ENCODE results near the gene PRDM16.

Gene PRDM16

GRCh38 chr1:3399732-3400131 lies 330.7 kb downstream of the PRDM16 start:
- DNase-seq (ENCODE audit: low read depth), result no peak

GRCh38 chr1:3401585-3402257 lies 332.7 kb downstream of the PRDM16 start:
- no peak overlapping the region for H3K4me3 ChIP-seq (ENCODE audit: low read depth, low read length)
- no peak for DNase-seq (ENCODE audit: low read depth)
- no peak for TF ChIP-seq MYC (IDR thresholded peaks at IDR 0.05; ENCODE audit: low read depth, low read length)

More at GRCh38 chr1:3399732-3400131, 330.7 kb downstream of the PRDM16 start:
- TF ChIP-seq, protein P1, sequence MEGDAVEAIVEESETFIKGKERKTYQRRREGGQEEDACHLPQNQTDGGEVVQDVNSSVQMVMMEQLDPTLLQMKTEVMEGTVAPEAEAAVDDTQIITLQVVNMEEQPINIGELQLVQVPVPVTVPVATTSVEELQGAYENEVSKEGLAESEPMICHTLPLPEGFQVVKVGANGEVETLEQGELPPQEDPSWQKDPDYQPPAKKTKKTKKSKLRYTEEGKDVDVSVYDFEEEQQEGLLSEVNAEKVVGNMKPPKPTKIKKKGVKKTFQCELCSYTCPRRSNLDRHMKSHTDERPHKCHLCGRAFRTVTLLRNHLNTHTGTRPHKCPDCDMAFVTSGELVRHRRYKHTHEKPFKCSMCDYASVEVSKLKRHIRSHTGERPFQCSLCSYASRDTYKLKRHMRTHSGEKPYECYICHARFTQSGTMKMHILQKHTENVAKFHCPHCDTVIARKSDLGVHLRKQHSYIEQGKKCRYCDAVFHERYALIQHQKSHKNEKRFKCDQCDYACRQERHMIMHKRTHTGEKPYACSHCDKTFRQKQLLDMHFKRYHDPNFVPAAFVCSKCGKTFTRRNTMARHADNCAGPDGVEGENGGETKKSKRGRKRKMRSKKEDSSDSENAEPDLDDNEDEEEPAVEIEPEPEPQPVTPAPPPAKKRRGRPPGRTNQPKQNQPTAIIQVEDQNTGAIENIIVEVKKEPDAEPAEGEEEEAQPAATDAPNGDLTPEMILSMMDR (IDR thresholded peaks at IDR 0.05; ENCODE audit: low read depth, low read length), result no peak
- TF ChIP-seq, protein P2, sequence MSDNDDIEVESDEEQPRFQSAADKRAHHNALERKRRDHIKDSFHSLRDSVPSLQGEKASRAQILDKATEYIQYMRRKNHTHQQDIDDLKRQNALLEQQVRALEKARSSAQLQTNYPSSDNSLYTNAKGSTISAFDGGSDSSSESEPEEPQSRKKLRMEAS (IDR thresholded peaks at IDR 0.05; ENCODE audit: low read depth, low read length), result no peak
- no peak for TF ChIP-seq POLR2A (IDR thresholded peaks at IDR 0.05; ENCODE audit: extremely low read depth, insufficient read length)
- no peak for TF ChIP-seq MYC (IDR thresholded peaks at IDR 0.05; ENCODE audit: low read depth, low read length)
- H3K4me3 ChIP-seq (ENCODE audit: low read depth, low read length), result no peak overlapping the region

DNA sequence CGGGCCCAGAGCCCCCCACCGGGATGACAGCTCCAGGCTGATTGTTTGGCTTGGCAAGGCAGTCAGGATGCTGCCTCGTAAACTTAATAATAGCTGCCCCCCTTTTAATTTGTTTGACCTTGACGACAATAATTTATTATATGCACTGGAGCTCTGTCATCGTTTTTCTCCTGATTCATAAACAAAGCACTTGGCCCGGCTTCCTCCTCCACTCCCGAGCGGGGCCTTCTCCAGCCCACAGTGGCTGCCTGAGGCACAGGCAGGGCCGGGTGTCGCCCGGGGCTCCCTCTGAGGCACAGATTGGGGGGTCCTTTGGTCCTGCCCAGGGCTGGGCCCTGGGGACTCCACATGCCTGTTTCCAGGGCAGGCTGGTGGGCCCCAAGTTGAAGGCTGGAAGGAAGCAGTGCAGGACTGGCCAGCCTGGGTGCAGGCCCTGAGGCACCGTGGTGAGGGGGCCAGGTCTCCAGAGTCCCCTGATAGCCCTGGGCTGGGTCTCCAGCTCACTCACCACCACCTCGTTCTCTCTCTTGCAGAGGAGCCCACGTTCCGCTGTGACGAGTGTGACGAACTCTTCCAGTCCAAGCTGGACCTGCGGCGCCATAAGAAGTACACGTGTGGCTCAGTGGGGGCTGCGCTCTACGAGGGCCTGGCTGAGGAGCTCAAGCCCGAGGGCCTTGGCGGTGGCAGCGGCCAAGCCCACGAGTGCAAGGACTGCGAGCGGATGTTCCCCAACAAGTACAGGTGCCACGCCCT lies 333.4 kb downstream of the PRDM16 start:
- TF ChIP-seq, protein P2 (IDR thresholded peaks at IDR 0.05; ENCODE audit: low read depth, low read length), result no peak
- TF ChIP-seq, protein P1 (IDR thresholded peaks at IDR 0.05; ENCODE audit: low read depth, low read length), result no peak
- TF ChIP-seq MYC (IDR thresholded peaks at IDR 0.05; ENCODE audit: low read depth, low read length), result no peak
- no peak for TF ChIP-seq POLR2A (IDR thresholded peaks at IDR 0.05; ENCODE audit: extremely low read depth, insufficient read length)
- no peak overlapping the region for H3K4me3 ChIP-seq (ENCODE audit: low read depth, low read length)
- no peak for DNase-seq (ENCODE audit: low read depth)

GRCh38 chr1:3403011-3403345 lies 334.0 kb downstream of the PRDM16 start:
- TF ChIP-seq POLR2A (IDR thresholded peaks at IDR 0.05; ENCODE audit: extremely low read depth, insufficient read length) (no peak), MYC (IDR thresholded peaks at IDR 0.05; ENCODE audit: low read depth, low read length) (no peak)
- TF ChIP-seq, protein P1 (IDR thresholded peaks at IDR 0.05; ENCODE audit: low read depth, low read length), result no peak
- TF ChIP-seq, protein P2 (IDR thresholded peaks at IDR 0.05; ENCODE audit: low read depth, low read length), result no peak
- no peak for DNase-seq (ENCODE audit: low read depth)
- H3K4me3 ChIP-seq (ENCODE audit: low read depth, low read length), result no peak overlapping the region

DNA sequence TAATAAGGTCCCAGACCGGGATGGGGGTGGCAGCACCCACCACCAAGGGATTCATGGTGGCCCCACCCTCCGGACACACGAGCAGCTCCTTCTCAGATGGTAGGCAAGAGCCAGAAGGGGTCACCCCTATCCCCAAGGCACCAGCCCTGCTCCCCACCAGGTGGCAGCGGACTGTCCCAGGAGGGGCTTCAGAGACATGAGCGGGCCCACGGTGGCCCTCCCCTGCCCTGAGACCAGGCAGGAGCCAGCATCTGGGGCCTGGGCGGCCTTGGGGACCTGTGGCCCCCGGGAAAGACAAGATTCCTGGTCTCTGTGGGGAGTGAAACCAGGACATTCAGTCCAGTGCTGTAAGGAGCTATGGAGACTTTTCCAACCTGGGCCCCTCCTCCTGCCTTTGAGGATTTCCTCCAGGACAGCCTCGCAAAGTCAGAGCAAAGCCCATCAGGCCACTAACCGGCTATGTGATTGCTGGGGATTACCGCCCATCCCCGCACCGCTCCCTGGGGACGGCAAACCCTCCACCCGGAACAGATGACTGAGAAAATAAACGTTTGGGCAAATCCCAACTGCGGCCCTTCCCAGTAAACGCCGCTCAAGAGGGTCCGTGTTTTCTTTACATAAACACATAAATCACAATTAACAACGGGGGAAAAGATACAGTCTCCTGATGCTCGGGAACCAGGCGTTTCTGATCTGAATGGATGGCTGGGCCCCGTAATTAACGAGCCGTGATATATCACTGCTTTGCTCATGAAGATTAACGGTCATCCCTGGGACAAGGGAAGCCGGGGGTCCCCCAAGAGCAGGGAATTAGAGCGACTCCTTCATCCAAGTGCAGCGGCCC lies 334.6 kb downstream of the PRDM16 start:
- H3K4me3 ChIP-seq (ENCODE audit: low read depth, low read length), result no peak overlapping the region
- no peak for DNase-seq (ENCODE audit: low read depth)
- TF ChIP-seq, protein P2 (IDR thresholded peaks at IDR 0.05; ENCODE audit: low read depth, low read length), result no peak
- TF ChIP-seq, protein P1 (IDR thresholded peaks at IDR 0.05; ENCODE audit: low read depth, low read length), result peak; percentile 30

GRCh38 chr1:3404301-3404700 lies 335.3 kb downstream of the PRDM16 start:
- DNase-seq (ENCODE audit: low read depth), result no peak
- no peak for TF ChIP-seq POLR2A (IDR thresholded peaks at IDR 0.05; ENCODE audit: extremely low read depth, insufficient read length)
- TF ChIP-seq MYC (IDR thresholded peaks at IDR 0.05; ENCODE audit: low read depth, low read length), result no peak
- no peak overlapping the region for H3K4me3 ChIP-seq (ENCODE audit: low read depth, low read length)
